ENCODE data around the gene ZNF726.
"Not testable (repeated sequence)": the region's sequence is repeated elsewhere in the genome, so short reads cannot be mapped to it uniquely, and the experiment has no call there.

ZNF726 gene

GRCh38 chr19:23957660-23958281 is 43.1 kb downstream of the ZNF726 start:
- CTCF ChIA-PET: no interaction called here
- peak; percentile 76 for DNase-seq (ENCODE audit: low spot score)
- POLR2A ChIA-PET (ENCODE audit: low non-redundant PET): no interaction called here
- no peak overlapping the region for H3K27ac ChIP-seq
- no peak for TF ChIP-seq CTCF (conservative IDR thresholded peaks at IDR 0.05; ENCODE audit: low read depth)

- H3K27ac ChIP-seq; CTCF ChIA-PET; DNase-seq (ENCODE audit: low spot score); POLR2A ChIA-PET (ENCODE audit: low non-redundant PET): not testable (repeated sequence)
These were observed 48.7 kb downstream of the ZNF726 start for GRCh38 chr19:23963396-23963795.

GRCh38 chr19:23963881-23964280 is 49.2 kb downstream of the ZNF726 start:
- CTCF ChIA-PET; POLR2A ChIA-PET (ENCODE audit: low non-redundant PET); DNase-seq (ENCODE audit: low spot score); H3K27ac ChIP-seq: not testable (repeated sequence)

- DNase-seq (ENCODE audit: low spot score); POLR2A ChIA-PET (ENCODE audit: low non-redundant PET); CTCF ChIA-PET; H3K27ac ChIP-seq: not testable (repeated sequence)
These were observed 49.6 kb downstream of the ZNF726 start for GRCh38 chr19:23964334-23964733.

GRCh38 chr19:23969630-23970029 is 54.9 kb downstream of the ZNF726 start:
- TF ChIP-seq CTCF (conservative IDR thresholded peaks at IDR 0.05; ENCODE audit: low read depth): no peak
- no peak for DNase-seq (ENCODE audit: low spot score)
- ChIA-PET POLR2A (ENCODE audit: low non-redundant PET) (no interaction called here), CTCF (no interaction called here)
- H3K27ac ChIP-seq: no peak overlapping the region

- no peak for DNase-seq (ENCODE audit: low spot score)
- POLR2A ChIA-PET (ENCODE audit: low non-redundant PET): no interaction called here
- CTCF ChIA-PET: no interaction called here
- no peak for TF ChIP-seq CTCF (conservative IDR thresholded peaks at IDR 0.05; ENCODE audit: low read depth)
- H3K27ac ChIP-seq: no peak overlapping the region
These were observed 56.9 kb downstream of the ZNF726 start for GRCh38 chr19:23971598-23971997.

GRCh38 chr19:23972161-23972560 is 57.5 kb downstream of the ZNF726 start:
- CTCF ChIA-PET: no interaction called here
- no peak for DNase-seq (ENCODE audit: low spot score)
- TF ChIP-seq CTCF (conservative IDR thresholded peaks at IDR 0.05; ENCODE audit: low read depth): no peak
- POLR2A ChIA-PET (ENCODE audit: low non-redundant PET): no interaction called here
- H3K27ac ChIP-seq: no peak overlapping the region

- no peak overlapping the region for H3K27ac ChIP-seq
- TF ChIP-seq CTCF (conservative IDR thresholded peaks at IDR 0.05; ENCODE audit: low read depth): no peak
- ChIA-PET CTCF (no interaction called here), POLR2A (ENCODE audit: low non-redundant PET) (no interaction called here)
- no peak for DNase-seq (ENCODE audit: low spot score)
These were observed 60.3 kb downstream of the ZNF726 start for GRCh38 chr19:23974941-23975340.

- POLR2A ChIA-PET (ENCODE audit: low non-redundant PET); H3K27ac ChIP-seq; DNase-seq (ENCODE audit: low spot score); CTCF ChIA-PET: not testable (repeated sequence)
These were observed 61.9 kb downstream of the ZNF726 start for GRCh38 chr19:23976631-23977030.

- POLR2A ChIA-PET (ENCODE audit: low non-redundant PET); CTCF ChIA-PET; H3K27ac ChIP-seq; DNase-seq (ENCODE audit: low spot score): not testable (repeated sequence)
These were observed 62.6 kb downstream of the ZNF726 start for GRCh38 chr19:23977256-23977655.

All from RWPE1 (cell line).